ENCODE measurements around the gene HEATR9. TPM values are rescaled to one million over a fixed set of nuclear protein-coding genes. Genes with fewer than 3 reads are reported as not detected.

The HEATR9 gene
- total and polyA plus RNA-seq, 2 donors (not counting 1 experiment from before 2014, with no cell fraction given), result 0.06 TPM; not detected in 1

DNA sequence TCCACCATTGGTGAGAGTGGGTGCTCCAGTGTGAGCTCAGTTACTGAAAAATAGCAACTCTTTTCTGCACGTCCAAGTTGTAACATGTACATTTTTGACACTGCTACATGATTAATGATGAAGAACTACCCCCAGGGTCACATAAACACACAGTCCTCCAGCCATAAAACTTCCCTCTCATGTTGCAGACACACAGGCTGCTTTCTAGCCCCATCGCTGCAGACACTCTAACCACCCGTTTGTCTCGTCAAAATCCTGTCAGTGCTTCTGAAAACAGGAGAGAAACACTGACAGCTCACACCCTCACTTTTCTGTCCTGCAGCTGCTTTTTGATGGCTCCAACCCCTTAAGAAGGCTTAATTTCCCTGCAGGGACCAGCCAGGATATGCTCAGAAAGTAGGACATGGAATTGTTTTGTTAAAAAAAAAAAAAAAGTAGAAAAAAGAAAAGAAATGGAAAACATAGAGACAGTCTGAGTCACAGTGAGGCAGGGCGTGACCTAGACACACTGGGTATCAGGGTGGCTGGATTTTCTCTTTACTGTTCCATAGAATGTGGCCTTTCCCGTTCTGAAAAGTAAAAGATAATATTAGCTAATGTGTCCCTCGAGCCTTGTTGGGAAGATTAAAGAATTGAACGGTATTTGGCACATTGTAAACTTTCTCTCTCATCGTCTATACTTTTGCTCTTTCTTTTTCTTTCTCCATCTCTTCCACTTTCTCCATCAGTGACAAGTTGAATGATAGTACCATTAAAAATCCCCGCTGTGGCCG, 32.2 kb upstream of the HEATR9 start:
- Mint-ChIP-seq H3K27ac (no peak overlapping the region), H3K9me3 (ENCODE audit: insufficient read depth) (no peaks in the 10 kb centered on the region), H3K4me1 (no peaks in the 10 kb centered on the region), H3K27me3 (peaks cover 7% of the 10 kb centered on the region), H3K4me3 (no peak overlapping the region)
- peaks cover 0 to 2% (median 0%) of the 10 kb centered on the region in 3 donors for H3K9me3 ChIP-seq (ENCODE audit: control extremely low read depth in 1 of 3, control insufficient read depth in 2 of 3, insufficient read depth in 1 of 3, low read length in 2 of 3)
- no peaks in the 10 kb centered on the region for H4K20me1 ChIP-seq (ENCODE audit: control insufficient read depth, insufficient read depth, low read length, poor library complexity, severe bottlenecking)
- TF ChIP-seq, protein P1, sequence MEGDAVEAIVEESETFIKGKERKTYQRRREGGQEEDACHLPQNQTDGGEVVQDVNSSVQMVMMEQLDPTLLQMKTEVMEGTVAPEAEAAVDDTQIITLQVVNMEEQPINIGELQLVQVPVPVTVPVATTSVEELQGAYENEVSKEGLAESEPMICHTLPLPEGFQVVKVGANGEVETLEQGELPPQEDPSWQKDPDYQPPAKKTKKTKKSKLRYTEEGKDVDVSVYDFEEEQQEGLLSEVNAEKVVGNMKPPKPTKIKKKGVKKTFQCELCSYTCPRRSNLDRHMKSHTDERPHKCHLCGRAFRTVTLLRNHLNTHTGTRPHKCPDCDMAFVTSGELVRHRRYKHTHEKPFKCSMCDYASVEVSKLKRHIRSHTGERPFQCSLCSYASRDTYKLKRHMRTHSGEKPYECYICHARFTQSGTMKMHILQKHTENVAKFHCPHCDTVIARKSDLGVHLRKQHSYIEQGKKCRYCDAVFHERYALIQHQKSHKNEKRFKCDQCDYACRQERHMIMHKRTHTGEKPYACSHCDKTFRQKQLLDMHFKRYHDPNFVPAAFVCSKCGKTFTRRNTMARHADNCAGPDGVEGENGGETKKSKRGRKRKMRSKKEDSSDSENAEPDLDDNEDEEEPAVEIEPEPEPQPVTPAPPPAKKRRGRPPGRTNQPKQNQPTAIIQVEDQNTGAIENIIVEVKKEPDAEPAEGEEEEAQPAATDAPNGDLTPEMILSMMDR (IDR thresholded peaks at IDR 0.05), result no peak
- TF ChIP-seq EZH2 (IDR thresholded peaks at IDR 0.05; ENCODE audit: borderline replicate concordance, insufficient read depth, low read depth, low read length, poor library complexity, severe bottlenecking), result no peak
- ChIA-PET CTCF (interaction anchor here (0.5 kb wide), 1 partner anchor 24 kb away, joined by 3 read pairs; no protein-coding TSS in a partner anchor), POLR2A (no interaction called here)
- H3K4me2 ChIP-seq (replicated peaks; ENCODE audit: low read depth, low read length, poor library complexity, severe bottlenecking), result no peak overlapping the region
- H3K27ac ChIP-seq (ENCODE audit: low read length in 2 of 2), result no peak overlapping the region
- peaks cover 0 to 6% (median 2%) of the 10 kb centered on the region in 4 experiments for H3K27me3 ChIP-seq (replicated peaks in 1 of 4; ENCODE audit: control extremely low read depth in 1 of 4, control insufficient read depth in 3 of 4, insufficient read depth in 4 of 4, low read length in 3 of 4)
- H3K79me2 ChIP-seq (ENCODE audit: control insufficient read depth, insufficient read depth, low read length), result no peaks in the 10 kb centered on the region
- H3K4me3 ChIP-seq (ENCODE audit: control extremely low read depth in 1 of 5, extremely low read depth in 1 of 5, insufficient read depth in 1 of 5, low read depth in 2 of 5, low read length in 4 of 5), result no peak overlapping the region
- no peaks in the 10 kb centered on the region for H3K4me1 ChIP-seq (ENCODE audit: control insufficient read depth in 2 of 2, insufficient read depth in 2 of 2, low read length in 2 of 2)
- no peak for DNase-seq
- no peak for ATAC-seq (ENCODE audit: low read depth)
- no peaks in the 10 kb centered on the region for H3K36me3 ChIP-seq (replicated peaks in 1 of 2; ENCODE audit: control extremely low read depth in 1 of 2, control insufficient read depth in 1 of 2, extremely low read depth in 1 of 2, insufficient read depth in 2 of 2, low read length in 1 of 2)
- no peak overlapping the region for H2AFZ ChIP-seq (ENCODE audit: insufficient read depth, low read depth, low read length, poor library complexity, severe bottlenecking)
- H3K9ac ChIP-seq (ENCODE audit: low read length), result no peak overlapping the region
- WGBS (ENCODE audit: insufficient coverage), result 86% methylated on average over 4 of the region's 11 CpGs
- intact Hi-C loops (cut with micrococcal nuclease), result no loop called here

GRCh38 chr17:35900280-35900679, 31.6 kb upstream of the HEATR9 start:
- POLR2A ChIA-PET, result no interaction called here
- Histone ChIP-seq H3K9ac (ENCODE audit: low read length) (no peak overlapping the region), H2AFZ (ENCODE audit: insufficient read depth, low read depth, low read length, poor library complexity, severe bottlenecking) (no peak overlapping the region), H3K36me3 (replicated peaks in 1 of 2; ENCODE audit: control extremely low read depth in 1 of 2, control insufficient read depth in 1 of 2, extremely low read depth in 1 of 2, insufficient read depth in 2 of 2, low read length in 1 of 2) (no peaks in the 10 kb centered on the region), H3K79me2 (ENCODE audit: control insufficient read depth, insufficient read depth, low read length) (no peaks in the 10 kb centered on the region), H3K4me3 (ENCODE audit: control extremely low read depth in 1 of 5, extremely low read depth in 1 of 5, insufficient read depth in 1 of 5, low read depth in 2 of 5, low read length in 4 of 5) (no peak overlapping the region), H3K4me1 (ENCODE audit: control insufficient read depth in 2 of 2, insufficient read depth in 2 of 2, low read length in 2 of 2) (no peaks in the 10 kb centered on the region), H3K4me2 (replicated peaks; ENCODE audit: low read depth, low read length, poor library complexity, severe bottlenecking) (no peak overlapping the region), H3K27ac (ENCODE audit: low read length in 2 of 2) (no peak overlapping the region), H3K27me3 (replicated peaks in 1 of 4; ENCODE audit: control extremely low read depth in 1 of 4, control insufficient read depth in 3 of 4, insufficient read depth in 4 of 4, low read length in 3 of 4) (peaks cover 0 to 6% (median 2%) of the 10 kb centered on the region in 4 experiments), H3K9me3 (ENCODE audit: control extremely low read depth in 1 of 3, control insufficient read depth in 2 of 3, insufficient read depth in 1 of 3, low read length in 2 of 3) (peaks cover 0 to 2% (median 0%) of the 10 kb centered on the region in 3 donors), H4K20me1 (ENCODE audit: control insufficient read depth, insufficient read depth, low read length, poor library complexity, severe bottlenecking) (no peaks in the 10 kb centered on the region)
- no peak for DNase-seq
- TF ChIP-seq, protein P1 (IDR thresholded peaks at IDR 0.05), result no peak
- no peak for TF ChIP-seq EZH2 (IDR thresholded peaks at IDR 0.05; ENCODE audit: borderline replicate concordance, insufficient read depth, low read depth, low read length, poor library complexity, severe bottlenecking)
- ATAC-seq (ENCODE audit: low read depth), result no peak
- WGBS (ENCODE audit: insufficient coverage), result 70% methylated on average over 4 of the region's 5 CpGs
- no peak overlapping the region for H3K4me3 Mint-ChIP-seq
- H3K9me3 Mint-ChIP-seq (ENCODE audit: insufficient read depth), result no peaks in the 10 kb centered on the region
- H3K4me1 Mint-ChIP-seq, result no peaks in the 10 kb centered on the region
- no peak overlapping the region for H3K27ac Mint-ChIP-seq
- peaks cover 10% of the 10 kb centered on the region for H3K27me3 Mint-ChIP-seq
- intact Hi-C loops (cut with micrococcal nuclease), result no loop called here
- CTCF ChIA-PET, result no interaction called here
